ENCODE measurements around the gene TIAM2.
"Not testable (repeated sequence)": the region's sequence is repeated elsewhere in the genome, so short reads cannot be mapped to it uniquely, and the experiment has no call there.

TIAM2 gene

DNA sequence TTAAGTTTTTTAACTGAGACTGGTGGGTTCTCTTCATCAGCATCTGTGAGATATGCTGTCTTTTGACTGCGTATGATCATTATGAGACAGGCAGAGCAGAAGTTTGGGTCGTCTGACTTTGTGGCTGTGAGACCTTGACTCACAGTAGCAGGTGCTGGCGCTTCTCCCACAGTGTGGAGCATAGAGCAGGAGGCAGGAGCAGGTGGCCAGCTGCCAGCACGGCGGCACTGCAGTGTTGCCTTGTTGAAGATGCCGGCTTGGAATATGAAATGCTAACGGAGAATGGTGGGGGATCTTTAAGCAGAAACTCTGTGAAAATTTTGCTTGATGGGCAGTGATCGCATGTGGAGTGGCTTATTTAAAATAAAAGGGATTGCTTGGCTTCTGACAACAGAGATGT is 105.0 kb downstream of the TIAM2 start:
- TF ChIP-seq, protein P1, sequence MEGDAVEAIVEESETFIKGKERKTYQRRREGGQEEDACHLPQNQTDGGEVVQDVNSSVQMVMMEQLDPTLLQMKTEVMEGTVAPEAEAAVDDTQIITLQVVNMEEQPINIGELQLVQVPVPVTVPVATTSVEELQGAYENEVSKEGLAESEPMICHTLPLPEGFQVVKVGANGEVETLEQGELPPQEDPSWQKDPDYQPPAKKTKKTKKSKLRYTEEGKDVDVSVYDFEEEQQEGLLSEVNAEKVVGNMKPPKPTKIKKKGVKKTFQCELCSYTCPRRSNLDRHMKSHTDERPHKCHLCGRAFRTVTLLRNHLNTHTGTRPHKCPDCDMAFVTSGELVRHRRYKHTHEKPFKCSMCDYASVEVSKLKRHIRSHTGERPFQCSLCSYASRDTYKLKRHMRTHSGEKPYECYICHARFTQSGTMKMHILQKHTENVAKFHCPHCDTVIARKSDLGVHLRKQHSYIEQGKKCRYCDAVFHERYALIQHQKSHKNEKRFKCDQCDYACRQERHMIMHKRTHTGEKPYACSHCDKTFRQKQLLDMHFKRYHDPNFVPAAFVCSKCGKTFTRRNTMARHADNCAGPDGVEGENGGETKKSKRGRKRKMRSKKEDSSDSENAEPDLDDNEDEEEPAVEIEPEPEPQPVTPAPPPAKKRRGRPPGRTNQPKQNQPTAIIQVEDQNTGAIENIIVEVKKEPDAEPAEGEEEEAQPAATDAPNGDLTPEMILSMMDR (IDR thresholded peaks at IDR 0.05; ENCODE audit: low read depth, low read length): no peak
- no peak overlapping the region for H3K4me3 ChIP-seq (ENCODE audit: low read depth, low read length)

DNA sequence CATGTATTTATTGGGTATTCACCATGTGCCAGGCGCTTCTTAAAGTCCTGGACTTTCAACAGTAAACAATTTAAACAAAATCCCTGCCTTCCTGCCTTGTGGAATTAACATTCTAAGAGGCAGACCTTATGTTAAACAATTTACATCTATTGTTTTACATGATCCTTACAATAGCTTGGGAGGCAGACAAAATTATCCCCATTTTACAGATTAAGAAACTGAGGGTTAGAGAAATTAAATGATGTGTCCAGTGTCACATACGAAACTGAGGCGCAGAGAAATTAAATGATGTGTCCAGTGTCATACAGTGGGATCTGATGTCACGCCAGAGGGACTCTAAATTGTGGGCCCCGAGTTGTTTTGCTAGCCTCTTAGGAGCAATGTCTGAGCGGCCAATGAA is 105.5 kb downstream of the TIAM2 start:
- TF ChIP-seq, protein P1 (IDR thresholded peaks at IDR 0.05; ENCODE audit: low read depth, low read length): no peak
- H3K4me3 ChIP-seq (ENCODE audit: low read depth, low read length): no peak overlapping the region

DNA sequence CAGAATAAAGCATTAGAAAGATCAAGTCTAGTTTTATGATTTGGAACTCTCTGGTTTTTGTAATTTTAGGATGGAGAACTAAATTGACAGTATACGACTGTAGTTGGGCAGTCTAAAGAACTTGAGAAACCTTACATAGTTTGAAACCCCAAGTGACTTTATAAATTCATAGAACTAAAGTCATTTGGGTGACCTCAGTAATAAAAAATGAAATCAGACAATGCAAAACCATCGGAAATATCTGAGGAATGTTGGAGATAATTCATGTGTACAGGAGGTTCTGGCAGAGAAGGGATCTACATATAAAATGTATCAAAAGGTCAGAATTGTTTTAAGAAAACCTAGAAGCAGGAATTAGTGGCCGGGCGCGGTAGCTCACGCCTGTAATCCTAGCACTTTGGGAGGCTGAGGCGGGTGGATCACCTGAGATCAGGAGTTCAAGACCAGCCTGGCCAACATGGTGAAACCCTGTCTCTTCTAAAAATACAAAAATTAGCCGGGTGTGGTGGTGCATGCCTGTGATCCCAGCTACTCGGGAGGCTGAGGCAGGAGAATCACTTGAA is 108.0 kb downstream of the TIAM2 start:
- H3K4me3 ChIP-seq (ENCODE audit: low read depth, low read length): not testable (repeated sequence)

- TF ChIP-seq, protein P1 (IDR thresholded peaks at IDR 0.05; ENCODE audit: low read depth, low read length): no peak
- no peak overlapping the region for H3K4me3 ChIP-seq (ENCODE audit: low read depth, low read length)
These were observed 108.8 kb downstream of the TIAM2 start for GRCh38 chr6:155103816-155104366.

GRCh38 chr6:155106456-155107115 is 111.5 kb downstream of the TIAM2 start:
- TF ChIP-seq, protein P1 (IDR thresholded peaks at IDR 0.05; ENCODE audit: low read depth, low read length): no peak
- no peak overlapping the region for H3K4me3 ChIP-seq (ENCODE audit: low read depth, low read length)

GRCh38 chr6:155107432-155108069 is 112.4 kb downstream of the TIAM2 start:
- no peak overlapping the region for H3K4me3 ChIP-seq (ENCODE audit: low read depth, low read length)
- TF ChIP-seq, protein P1 (IDR thresholded peaks at IDR 0.05; ENCODE audit: low read depth, low read length): no peak

GRCh38 chr6:155108070-155108820 is 113.1 kb downstream of the TIAM2 start:
- TF ChIP-seq, protein P1 (IDR thresholded peaks at IDR 0.05; ENCODE audit: low read depth, low read length): no peak
- H3K4me3 ChIP-seq (ENCODE audit: low read depth, low read length): no peak overlapping the region

All from WI38 (cell line).